HUES6 (cell line): ENCODE results near the gene KIF1A.
"Not testable (repeated sequence)": the region's sequence is repeated elsewhere in the genome, so short reads cannot be mapped to it uniquely, and the experiment has no call there.

Experiments used
- H3K27ac ChIP-seq: 2 replicates; pipeline ENCODE4 v1.7.0; 2013; ENCODE audit warnings: low read depth, mild to moderate bottlenecking, low read length, inconsistent platforms
- H3K27me3 ChIP-seq: 2 replicates; pipeline ENCODE4 v1.6.1; 2013; ENCODE audit warnings: low read length; ENCODE audit not compliant: control insufficient read depth, insufficient read depth
- H3K36me3 ChIP-seq: 2 replicates; pipeline ENCODE4 v1.6.1; 2013; ENCODE audit warnings: low read length; ENCODE audit not compliant: control insufficient read depth, insufficient read depth
- H3K4me1 ChIP-seq: 2 replicates; pipeline ENCODE4 v1.6.1; 2013; ENCODE audit warnings: low read length; ENCODE audit not compliant: control insufficient read depth, insufficient read depth
- H3K4me3 ChIP-seq: 2 replicates; pipeline ENCODE4 v1.5.1; 2013; ENCODE audit warnings: low read depth, low read length
- H3K9ac ChIP-seq: one replicate; pipeline ENCODE4 v1.6.1; 2013; ENCODE audit warnings: mild to moderate bottlenecking, low read length
- H3K9me3 ChIP-seq: 2 replicates; pipeline ENCODE4 v1.6.1; 2013; ENCODE audit warnings: low read depth, low read length; ENCODE audit not compliant: control insufficient read depth, insufficient read depth

KIF1A gene

DNA sequence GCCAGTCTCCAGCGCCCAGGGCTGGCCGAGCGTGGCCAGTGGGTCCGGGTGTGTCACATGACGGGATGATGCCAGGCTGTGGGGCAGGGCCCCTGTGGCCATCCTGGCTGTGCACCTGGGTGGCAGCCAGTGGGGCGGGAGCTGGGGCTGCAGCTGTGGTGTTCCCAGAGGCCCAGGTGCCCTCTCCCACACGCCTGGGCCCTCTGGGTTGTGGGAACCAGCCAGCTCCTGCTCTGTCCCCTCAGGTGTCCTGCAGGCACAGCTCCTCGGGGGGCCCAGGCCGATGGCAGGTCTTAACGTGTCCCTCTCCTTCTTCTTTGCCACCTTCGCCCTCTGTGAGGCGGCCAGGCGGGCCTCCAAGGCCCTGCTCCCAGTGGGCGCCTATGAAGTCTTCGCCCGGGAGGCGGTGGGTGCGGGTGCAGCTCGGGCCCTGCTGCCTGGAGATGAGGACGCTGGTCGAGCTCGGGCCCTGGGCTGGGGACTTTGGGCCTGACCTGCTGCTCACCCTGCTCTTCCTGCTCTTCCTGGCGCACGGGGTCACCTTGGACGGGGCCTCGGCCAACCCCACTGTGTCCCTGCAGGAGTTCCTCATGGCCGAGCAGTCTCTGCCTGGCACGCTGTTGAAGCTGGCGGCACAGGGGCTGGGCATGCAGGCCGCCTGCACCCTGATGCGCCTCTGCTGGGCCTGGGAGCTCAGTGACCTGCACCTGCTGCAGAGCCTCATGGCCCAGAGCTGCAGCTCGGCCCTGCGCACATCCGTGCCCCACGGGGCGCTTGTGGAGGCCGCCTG is 128.2 kb downstream of the KIF1A start, which contains the start of gene AQP12A:
Gene AQP12A, plus strand, starts transcription at position 236 of the 790 bp plus-strand sequence. Its CDS starts 48 bp downstream, at position 284.
- H3K4me3 ChIP-seq, H3K27ac ChIP-seq, H3K27me3 ChIP-seq, H3K9me3 ChIP-seq, H3K36me3 ChIP-seq, H3K4me1 ChIP-seq, H3K9ac ChIP-seq: not testable (repeated sequence)

DNA sequence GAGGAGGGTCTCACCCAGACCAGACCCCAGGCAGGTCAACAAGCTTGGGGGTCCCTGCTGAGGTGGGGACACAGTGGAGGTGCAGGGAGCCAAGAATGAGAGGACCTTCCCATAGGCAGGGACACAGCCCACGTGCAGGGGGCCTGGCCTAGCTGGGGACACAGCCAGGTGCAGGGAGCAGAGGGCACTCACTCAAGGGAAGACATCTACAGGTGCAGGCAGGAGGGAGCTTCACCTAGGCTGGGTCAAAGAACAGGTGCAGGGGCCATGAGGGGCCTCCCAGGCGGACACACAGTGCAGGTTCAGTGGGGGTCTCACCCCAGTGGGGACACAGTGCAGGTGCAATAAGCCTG is 129.0 kb downstream of the KIF1A start:
- not testable (repeated sequence) for H3K27me3 ChIP-seq, H3K4me1 ChIP-seq, H3K9me3 ChIP-seq, H3K36me3 ChIP-seq, H3K9ac ChIP-seq, H3K27ac ChIP-seq, H3K4me3 ChIP-seq

DNA sequence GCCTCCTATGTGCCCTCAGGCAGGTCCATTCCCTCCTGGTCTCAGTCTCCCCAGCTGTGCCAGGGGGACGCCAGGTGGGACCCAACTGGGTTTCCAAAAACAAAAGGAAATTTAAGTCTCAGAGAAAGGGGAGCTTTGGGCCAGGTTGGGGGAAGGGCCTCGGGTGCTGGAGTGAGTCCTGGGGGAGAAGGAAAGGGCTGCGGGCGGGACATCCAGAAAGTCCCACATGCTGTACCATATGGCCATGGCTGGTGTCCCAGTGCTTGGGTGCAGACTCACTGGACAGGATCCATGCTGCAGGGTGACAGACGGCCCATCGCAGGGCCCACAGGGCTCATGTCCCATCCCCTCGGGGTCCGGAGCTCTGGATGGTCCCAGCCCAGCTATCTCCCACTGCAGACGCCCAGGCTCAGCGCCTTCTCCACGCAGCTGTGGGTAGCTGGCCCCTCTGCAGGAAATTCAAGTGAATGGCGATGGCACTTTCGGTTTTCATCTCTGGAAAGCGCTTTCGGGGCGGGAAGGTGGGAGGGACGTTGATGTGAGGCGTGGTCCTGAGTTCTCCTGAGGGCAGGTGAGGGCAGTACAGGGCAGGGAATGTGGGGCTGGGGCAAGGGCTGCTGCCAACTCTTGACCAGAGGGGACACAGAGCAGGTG is 129.5 kb downstream of the KIF1A start:
- H3K9ac ChIP-seq, H3K9me3 ChIP-seq, H3K27me3 ChIP-seq, H3K36me3 ChIP-seq, H3K4me1 ChIP-seq, H3K4me3 ChIP-seq, H3K27ac ChIP-seq: not testable (repeated sequence)

DNA sequence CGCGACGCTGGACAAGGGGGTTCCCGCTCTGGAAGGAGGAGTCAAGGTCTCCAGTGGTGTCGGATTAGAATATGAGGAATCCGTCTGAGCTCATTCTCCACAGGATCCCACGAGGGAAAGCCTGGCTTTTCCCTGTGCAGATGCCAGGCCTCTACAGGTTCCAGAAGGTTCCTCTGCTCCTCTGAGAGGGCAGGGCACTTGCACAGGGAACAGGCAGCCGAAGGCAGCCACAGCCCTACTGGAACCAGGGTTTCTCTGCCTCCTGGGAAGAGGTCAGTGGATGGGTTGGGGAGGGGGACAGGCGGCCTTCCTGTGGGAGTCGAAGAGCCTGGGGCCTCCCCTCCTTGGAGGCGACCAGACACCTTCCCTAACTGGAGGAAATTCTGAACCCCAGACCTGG is 130.0 kb downstream of the KIF1A start:
- H3K9me3 ChIP-seq, result no peaks in the 10 kb centered on the region
- no peak overlapping the region for H3K4me3 ChIP-seq
- H3K27me3 ChIP-seq, result no peaks in the 10 kb centered on the region
- no peaks in the 10 kb centered on the region for H3K36me3 ChIP-seq
- no peaks in the 10 kb centered on the region for H3K4me1 ChIP-seq
- no peak overlapping the region for H3K27ac ChIP-seq
- no peak overlapping the region for H3K9ac ChIP-seq

DNA sequence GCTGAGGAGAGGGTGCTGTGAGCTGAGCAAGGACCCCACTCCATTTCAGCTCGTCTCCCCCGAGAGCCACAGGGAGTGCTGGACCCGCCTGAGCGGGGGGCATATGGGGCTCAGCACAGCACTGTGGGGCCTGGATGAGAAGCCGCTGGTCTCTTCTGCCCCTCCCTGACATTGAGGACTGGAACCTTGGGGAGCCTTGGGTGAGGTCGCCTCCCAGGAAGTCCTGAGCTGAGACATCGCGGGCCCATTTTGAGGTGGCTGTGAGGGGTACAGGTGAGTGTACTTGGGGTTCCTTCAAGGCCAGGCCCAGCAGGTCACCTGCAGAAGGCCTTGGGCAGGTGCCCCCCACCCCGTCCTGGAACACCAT is 131.5 kb downstream of the KIF1A start:
- H3K4me3 ChIP-seq, result no peak overlapping the region
- no peaks in the 10 kb centered on the region for H3K4me1 ChIP-seq
- H3K27me3 ChIP-seq, result no peaks in the 10 kb centered on the region
- no peaks in the 10 kb centered on the region for H3K9me3 ChIP-seq
- no peak overlapping the region for H3K9ac ChIP-seq
- H3K36me3 ChIP-seq, result no peaks in the 10 kb centered on the region
- no peak overlapping the region for H3K27ac ChIP-seq

DNA sequence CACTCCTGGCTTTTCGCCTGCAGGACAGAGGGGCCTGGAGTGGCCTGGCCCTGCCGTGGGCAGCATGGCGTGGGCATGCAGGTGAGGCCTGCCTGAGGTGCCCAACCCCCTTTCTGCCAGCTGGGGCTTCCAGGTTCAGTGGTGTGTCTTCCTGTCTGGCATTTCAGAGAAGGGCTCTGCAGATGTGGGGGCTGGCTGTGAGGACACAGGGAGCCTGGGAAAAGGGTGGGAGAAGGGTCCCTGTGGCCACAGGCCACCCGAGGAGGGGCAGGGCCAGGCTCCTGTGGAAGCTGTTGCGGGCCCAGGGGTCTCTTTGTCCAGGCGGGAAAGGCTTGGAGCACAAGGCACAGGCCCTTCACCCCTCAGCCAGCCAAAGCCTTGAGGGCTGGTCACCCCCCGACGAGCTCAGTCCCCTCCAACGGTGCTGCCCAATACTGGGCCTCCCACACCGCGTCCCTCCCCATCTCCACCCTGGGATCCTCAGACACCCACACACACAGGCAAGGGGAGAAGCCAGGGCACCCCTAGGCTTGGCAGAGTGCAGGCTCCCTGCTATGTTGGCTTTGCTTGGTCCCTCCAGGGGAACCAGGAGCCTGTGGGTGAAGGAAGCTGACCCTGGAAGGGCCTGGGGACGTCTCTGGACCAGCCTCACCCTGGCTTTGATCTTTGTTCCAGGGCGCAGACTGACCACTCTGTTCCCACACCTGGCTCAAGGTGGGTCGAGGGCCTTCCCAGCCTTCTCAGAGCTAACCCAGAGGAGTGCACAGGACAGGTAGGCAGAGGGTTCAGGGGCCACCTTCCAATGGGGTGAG is 132.1 kb downstream of the KIF1A start:
- Histone ChIP-seq H3K4me3 (no peak overlapping the region), H3K27me3 (no peaks in the 10 kb centered on the region), H3K9ac (no peak overlapping the region), H3K4me1 (no peaks in the 10 kb centered on the region), H3K36me3 (no peaks in the 10 kb centered on the region), H3K9me3 (no peaks in the 10 kb centered on the region), H3K27ac (no peak overlapping the region)

DNA sequence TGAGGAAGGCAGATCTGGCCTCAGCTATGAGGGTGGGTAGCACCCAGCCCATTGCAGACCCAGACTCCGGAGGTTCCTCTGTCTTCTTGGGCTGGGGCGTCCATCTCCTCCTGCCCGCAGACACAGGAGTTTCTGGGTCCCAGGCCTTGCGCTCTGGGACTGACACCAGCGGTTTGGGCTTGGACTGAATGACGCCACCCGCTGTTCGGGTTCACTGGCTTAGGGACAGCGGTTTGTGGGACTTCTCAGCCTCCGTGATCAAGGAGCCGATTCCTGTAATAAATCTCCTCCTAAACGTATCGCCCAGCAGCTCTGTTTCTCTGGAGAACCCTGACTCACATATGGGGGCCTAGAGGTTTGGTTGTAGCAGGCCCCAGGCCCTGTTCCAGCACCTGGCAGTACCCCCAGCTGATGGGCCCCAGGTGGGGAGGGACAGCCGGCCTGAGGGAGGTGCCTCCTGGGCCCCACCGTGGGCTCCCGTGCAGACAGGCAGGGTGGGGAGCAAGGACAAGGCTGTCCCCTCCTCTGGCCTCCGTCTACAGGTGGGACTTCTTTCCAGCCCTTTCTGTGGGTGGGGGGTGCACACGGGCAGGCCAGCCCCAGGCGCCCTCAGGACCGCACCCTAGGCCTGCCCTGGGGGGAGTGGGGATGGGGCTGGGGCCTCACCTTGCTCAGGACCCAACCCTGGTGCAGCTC is 132.8 kb downstream of the KIF1A start:
- H3K9ac ChIP-seq, result no peak overlapping the region
- no peaks in the 10 kb centered on the region for H3K9me3 ChIP-seq
- H3K4me1 ChIP-seq, result no peaks in the 10 kb centered on the region
- no peak overlapping the region for H3K27ac ChIP-seq
- H3K27me3 ChIP-seq, result no peaks in the 10 kb centered on the region
- H3K4me3 ChIP-seq, result no peak overlapping the region
- no peaks in the 10 kb centered on the region for H3K36me3 ChIP-seq

DNA sequence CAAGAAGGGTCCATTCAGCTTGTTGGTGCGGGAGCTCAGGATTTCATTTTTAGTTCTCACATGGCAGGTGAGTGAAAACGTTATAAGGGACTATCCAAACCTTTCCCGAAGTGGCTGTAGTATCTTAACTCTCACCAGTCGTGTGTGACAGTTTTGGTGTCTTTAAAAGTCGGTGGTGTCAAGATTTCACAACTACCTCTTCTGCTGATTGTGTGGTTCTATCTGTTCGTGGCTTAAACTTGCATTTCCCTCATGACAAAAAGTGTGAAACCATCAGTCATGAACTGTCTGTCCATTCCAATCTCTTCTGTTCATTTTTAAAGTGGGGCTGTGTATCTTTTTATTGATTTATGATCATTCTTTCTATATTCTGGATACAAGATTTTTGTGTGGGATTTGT is 133.6 kb downstream of the KIF1A start:
- H3K4me3 ChIP-seq, result no peak overlapping the region
- no peaks in the 10 kb centered on the region for H3K9me3 ChIP-seq
- H3K4me1 ChIP-seq, result no peaks in the 10 kb centered on the region
- no peak overlapping the region for H3K27ac ChIP-seq
- H3K27me3 ChIP-seq, result no peaks in the 10 kb centered on the region
- H3K36me3 ChIP-seq, result no peaks in the 10 kb centered on the region
- H3K9ac ChIP-seq, result no peak overlapping the region

DNA sequence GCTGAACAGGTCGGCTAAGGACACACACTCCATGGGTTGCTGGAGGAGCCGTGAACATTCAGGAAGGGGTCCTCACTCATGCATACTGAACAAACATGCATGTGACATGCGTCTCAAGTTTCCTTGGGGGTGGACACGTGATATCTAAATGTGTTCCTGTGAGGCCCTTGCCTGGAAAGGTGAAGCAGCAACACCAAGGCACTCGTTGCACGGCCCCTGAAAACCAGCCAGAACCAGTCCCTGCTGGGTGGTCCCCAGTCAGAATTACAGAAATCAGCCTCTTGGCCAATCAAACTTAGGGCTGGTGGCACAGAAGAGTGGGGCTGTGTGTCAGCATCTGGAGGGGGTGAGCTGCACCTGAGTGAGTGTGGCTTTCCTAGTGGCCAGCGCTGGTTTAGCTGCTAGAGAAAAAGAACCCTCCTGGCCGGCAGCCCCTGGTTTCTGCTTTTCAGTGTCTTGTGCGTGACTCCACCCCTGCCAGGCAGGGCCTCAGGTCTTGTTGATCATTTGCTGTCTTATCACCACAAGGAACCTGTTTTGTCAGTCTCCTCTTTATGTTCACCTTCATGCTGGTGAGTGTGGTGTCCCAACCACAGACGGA is 134.1 kb downstream of the KIF1A start:
- Histone ChIP-seq H3K9me3 (no peaks in the 10 kb centered on the region), H3K4me3 (no peak overlapping the region), H3K27ac (no peak overlapping the region), H3K36me3 (no peaks in the 10 kb centered on the region), H3K4me1 (no peaks in the 10 kb centered on the region), H3K27me3 (no peaks in the 10 kb centered on the region), H3K9ac (no peak overlapping the region)

DNA sequence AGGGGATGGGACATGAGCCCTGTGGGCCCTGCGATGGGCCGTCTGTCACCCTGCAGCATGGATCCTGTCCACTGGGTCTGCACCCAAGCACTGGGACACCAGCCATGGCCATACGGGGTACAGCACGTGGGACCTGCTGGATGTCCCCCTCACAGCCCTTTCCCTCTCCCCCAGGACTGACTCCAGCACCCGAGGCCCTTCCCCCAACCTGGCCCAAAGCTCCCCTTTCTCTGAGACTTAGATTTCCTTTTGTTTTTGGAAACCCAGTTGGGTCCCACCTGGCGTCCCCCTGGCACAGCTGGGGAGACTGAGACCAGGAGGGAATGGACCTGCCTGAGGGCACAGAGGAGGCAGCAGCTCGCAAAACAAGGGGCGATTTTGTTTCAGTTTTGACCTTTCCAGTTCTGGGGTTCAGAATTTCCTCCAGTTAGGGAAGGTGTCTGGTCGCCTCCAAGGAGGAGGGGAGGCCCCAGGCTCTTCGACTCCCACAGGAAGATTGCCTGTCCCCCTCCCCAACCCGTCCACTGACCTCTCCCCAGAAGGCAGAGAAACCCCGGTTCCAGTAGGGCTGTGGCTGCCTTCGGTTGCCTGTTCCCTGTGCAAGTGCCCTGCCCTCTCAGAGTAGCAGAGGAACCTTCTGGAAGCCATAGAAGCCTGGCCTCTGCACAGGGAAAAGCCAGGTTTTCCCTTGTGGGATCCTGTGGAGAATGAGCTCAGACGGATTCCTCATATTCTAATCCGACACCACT is 135.9 kb downstream of the KIF1A start:
- not testable (repeated sequence) for H3K9me3 ChIP-seq, H3K27me3 ChIP-seq, H3K36me3 ChIP-seq, H3K27ac ChIP-seq, H3K4me1 ChIP-seq, H3K4me3 ChIP-seq, H3K9ac ChIP-seq
